Measurements from ENCODE around the gene CEP350. TPM values are rescaled to one million over a fixed set of nuclear protein-coding genes. Genes with fewer than 3 reads are reported as not detected.

CEP350 gene
- total RNA-seq, 2 donors from 2014 or later: 34.7 to 50.6 TPM

DNA sequence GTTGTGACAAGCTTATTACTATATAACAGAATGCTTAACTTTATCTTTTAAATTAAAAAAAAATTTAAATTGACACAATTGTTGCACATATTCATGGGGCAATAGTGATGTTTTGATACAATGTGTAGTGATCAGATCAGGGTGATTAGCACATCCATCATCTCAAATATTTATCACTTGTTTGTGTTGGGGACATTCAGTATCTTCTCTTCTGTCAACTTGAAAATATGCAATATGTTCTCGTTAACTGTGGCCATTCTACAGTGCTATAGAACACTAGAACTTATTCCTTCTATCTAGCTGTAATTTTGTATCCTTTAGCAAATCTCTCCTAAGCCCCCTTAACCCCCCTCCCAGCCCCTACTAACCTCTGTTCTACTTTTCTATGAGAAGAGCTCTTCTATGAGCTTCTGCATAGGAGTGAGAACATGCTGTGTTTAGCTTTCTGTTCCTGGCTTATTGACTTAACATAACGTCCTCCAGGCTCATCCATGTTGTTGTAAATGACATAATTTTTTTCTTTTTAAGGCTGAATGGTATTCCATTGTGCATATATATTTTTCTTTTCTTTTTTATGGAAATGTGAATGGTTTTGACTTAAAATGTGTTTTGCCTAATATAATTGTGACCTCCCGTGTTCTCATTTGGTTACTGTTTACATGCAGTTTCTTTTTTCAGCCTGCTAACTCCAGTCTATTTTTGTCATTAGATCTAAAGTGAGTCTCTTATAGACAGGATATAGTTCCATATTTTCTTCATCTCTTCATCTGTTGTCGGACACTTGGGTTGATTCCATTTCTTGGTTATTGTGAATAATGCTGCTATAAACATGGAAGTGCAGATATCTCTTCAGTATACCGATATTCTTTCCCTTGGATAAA is 23.8 kb downstream of the CEP350 start:
- intact Hi-C loops (cut with DNase I): no loop called here
- Histone ChIP-seq H3K9me3 (no peaks in the 10 kb centered on the region), H3K9ac (ENCODE audit: low read depth in 2 of 2, low read length in 2 of 2) (no peak overlapping the region), H3K4me3 (no peak overlapping the region), H3K27me3 (no peaks in the 10 kb centered on the region), H3K36me3 (no peaks in the 10 kb centered on the region), H3K27ac (no peak overlapping the region), H3K4me1 (no peaks in the 10 kb centered on the region)
- no peak for DNase-seq
- TF ChIP-seq CTCF (IDR thresholded peaks at IDR 0.05): no peak

DNA sequence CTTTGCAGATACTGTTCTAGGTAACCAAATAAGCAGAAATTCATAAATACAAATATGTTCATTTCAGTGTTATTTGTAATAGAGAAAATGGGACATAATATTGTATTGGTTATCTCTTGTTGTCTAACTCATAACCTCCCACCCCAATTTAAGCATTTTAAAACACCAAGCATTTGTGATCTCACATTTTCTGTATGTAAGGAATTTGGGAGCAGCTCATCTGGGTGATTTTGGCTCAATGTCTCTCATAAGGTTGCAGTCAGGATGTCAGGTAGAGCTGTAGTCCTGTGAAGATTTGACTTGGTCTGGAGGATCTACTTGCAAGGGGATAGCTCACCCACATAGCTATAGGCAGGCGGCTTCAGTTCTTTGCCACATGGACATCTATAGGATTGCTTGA is 29.5 kb downstream of the CEP350 start:
- no peaks in the 10 kb centered on the region for H3K27me3 ChIP-seq
- no peaks in the 10 kb centered on the region for H3K4me1 ChIP-seq
- no peak for TF ChIP-seq CTCF (IDR thresholded peaks at IDR 0.05)
- no peak overlapping the region for H3K4me3 ChIP-seq
- H3K9me3 ChIP-seq: no peaks in the 10 kb centered on the region
- intact Hi-C loops (cut with DNase I): no loop called here
- no peaks in the 10 kb centered on the region for H3K36me3 ChIP-seq
- no peak for DNase-seq
- H3K9ac ChIP-seq (ENCODE audit: low read depth in 2 of 2, low read length in 2 of 2): no peak overlapping the region
- H3K27ac ChIP-seq: no peak overlapping the region

DNA sequence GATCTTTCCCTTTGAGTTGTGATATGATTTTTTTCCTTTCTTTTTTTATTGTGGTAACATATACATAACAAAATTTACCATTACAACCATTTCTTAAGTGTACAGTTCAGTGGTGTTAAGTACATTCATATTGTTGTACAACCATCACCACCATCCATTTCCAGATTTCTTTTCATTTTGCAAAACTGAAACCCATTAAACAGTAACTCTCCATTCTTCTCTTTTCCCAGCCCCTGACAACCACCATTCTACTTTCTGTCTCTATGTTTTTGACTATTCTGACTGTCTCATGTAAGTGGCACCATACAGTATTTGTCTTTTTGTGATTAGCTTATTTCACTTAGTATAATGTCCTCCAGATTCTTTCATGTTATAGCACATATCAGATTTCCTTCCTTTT is 30.3 kb downstream of the CEP350 start:
- Histone ChIP-seq H3K4me1 (no peaks in the 10 kb centered on the region), H3K9ac (ENCODE audit: low read depth in 2 of 2, low read length in 2 of 2) (no peak overlapping the region), H3K36me3 (no peaks in the 10 kb centered on the region), H3K9me3 (no peaks in the 10 kb centered on the region), H3K27ac (no peak overlapping the region), H3K4me3 (no peak overlapping the region), H3K27me3 (no peaks in the 10 kb centered on the region)
- DNase-seq: no peak
- intact Hi-C loops (cut with DNase I): no loop called here
- no peak for TF ChIP-seq CTCF (IDR thresholded peaks at IDR 0.05)

- TF ChIP-seq CTCF (IDR thresholded peaks at IDR 0.05): no peak
- Histone ChIP-seq H3K27me3 (no peaks in the 10 kb centered on the region), H3K4me3 (no peak overlapping the region), H3K36me3 (no peaks in the 10 kb centered on the region), H3K4me1 (no peaks in the 10 kb centered on the region), H3K9ac (ENCODE audit: low read depth in 2 of 2, low read length in 2 of 2) (no peak overlapping the region), H3K27ac (no peak overlapping the region), H3K9me3 (no peaks in the 10 kb centered on the region)
- intact Hi-C loops (cut with DNase I): no loop called here
- DNase-seq: no peak
These were observed 36.2 kb downstream of the CEP350 start for GRCh38 chr1:179990847-179991246.

GRCh38 chr1:179995576-179995975 is 41.0 kb downstream of the CEP350 start:
- no peaks in the 10 kb centered on the region for H3K27me3 ChIP-seq
- H3K4me1 ChIP-seq: no peaks in the 10 kb centered on the region
- H3K36me3 ChIP-seq: no peaks in the 10 kb centered on the region
- intact Hi-C loops (cut with DNase I): no loop called here
- no peak for TF ChIP-seq CTCF (IDR thresholded peaks at IDR 0.05)
- no peak overlapping the region for H3K4me3 ChIP-seq
- H3K27ac ChIP-seq: no peak overlapping the region
- H3K9ac ChIP-seq (ENCODE audit: low read depth in 2 of 2, low read length in 2 of 2): no peak overlapping the region
- no peak for DNase-seq
- H3K9me3 ChIP-seq: no peaks in the 10 kb centered on the region
